Heart left ventricle (tissue), 16 donors: ENCODE measurements around the gene WNT3A. TPM values are rescaled to one million over a fixed set of nuclear protein-coding genes. Genes with fewer than 3 reads are reported as not detected.

Experiments used
- ATAC-seq, 4 donors: fragments of 200-7000 bp; cut with Tn5 transposase; one replicate each; pipeline ENCODE4 v1.9.1; 2020 to 2022; ENCODE audit warnings: moderate library complexity in 4 of 4, mild to moderate bottlenecking in 3 of 4, moderate number of reproducible peaks in 1 of 4
- DNase-seq, 5 donors: peaks; one replicate each; pipeline ENCODE4 v3.0.0-alpha.2; 2020
- H3K27ac ChIP-seq, 12 donors: fragments of 200-600 bp; sonication (generic) in 4 of 12; one replicate each; pipeline versions ENCODE4 v1.5.0 to v1.8.0; 2016 to 2022; ENCODE audit warnings: mild to moderate bottlenecking in 2 of 12
- H3K27me3 ChIP-seq, 9 donors: fragments of 200-600 bp; sonication (generic) in 2 of 9; one replicate each; pipeline versions ENCODE4 v1.5.1 to v1.8.0; 2016 to 2022; ENCODE audit warnings: mild to moderate bottlenecking in 3 of 9
- H3K36me3 ChIP-seq, 9 donors: fragments of 200-600 bp; sonication (generic) in 2 of 9; one replicate each; pipeline versions ENCODE4 v1.5.0 to v1.8.0; 2018 to 2022; ENCODE audit warnings: mild to moderate bottlenecking in 2 of 9
- H3K4me1 ChIP-seq, 12 donors: fragments of 200-600 bp; sonication (generic) in 4 of 12; one replicate each; pipeline versions ENCODE4 v1.5.0 to v1.8.0; 2016 to 2022; ENCODE audit warnings: mild to moderate bottlenecking in 3 of 12
- H3K4me3 ChIP-seq, 12 donors: fragments of 200-600 bp; sonication (generic) in 4 of 12; one replicate each; pipeline versions ENCODE4 v1.5.0 to v1.8.0; 2017 to 2022; ENCODE audit warnings: mild to moderate bottlenecking in 9 of 12, moderate library complexity in 4 of 12
- H3K9me3 ChIP-seq, 12 donors: fragments of 200-600 bp; sonication (generic) in 4 of 12; one replicate each; pipeline versions ENCODE4 v1.5.0 to v1.8.0; 2016 to 2022; ENCODE audit warnings: mild to moderate bottlenecking in 1 of 12
- POLR2A ChIP-seq, 2 donors: fragments of 450-650 bp; IDR thresholded peaks; one replicate each; pipeline ENCODE4 v1.6.1; 2017; ENCODE audit warnings: antibody characterized with exemption in 2 of 2, mild to moderate bottlenecking in 2 of 2, moderate library complexity in 2 of 2
- WGBS, 4 donors: extraction: QIAGEN DNeasy Blood & Tissue Kit in 2 of 4; methylation state at CpG; one replicate each; pipeline versions ENCODE4 v1.1.5 to v1.1.7; 2013 to 2018; 5-methylcytosine and 5-hydroxymethylcytosine counted together
- intact Hi-C, 10 donors: fragments of 100-400 bp; cut with DNase I; formaldehyde crosslinking; loops; one replicate each; pipeline versions ENCODE4 v1.11.1 to v1.14.2; 2022
- polyA plus RNA-seq, 2 donors: library from polyadenylated mRNA; stranded (reverse); fragments of 200-250 nt; gene quantifications; one replicate each; pipeline ENCODE4 v1.2.3, GENCODE V29; 2013
- total RNA-seq, 9 donors: library from RNA; depleted of rRNA in 2 of 9; stranded (reverse); fragments of >200 nt in 2 of 9; fragmentation: NEBNext Ultra II Directional in 3 of 9; extraction: Animal tissue kit (Norgen Biotek cat#: 25700) in 3 of 9; gene quantifications; one replicate each; pipeline versions ENCODE4 v1.1.0 to v1.2.4, GENCODE V29; 2016 to 2023
- TF ChIP-seq, protein P1 (sequence below), 12 donors: fragments of 200-600 bp; sonication (generic) in 4 of 12; IDR thresholded peaks; one replicate each; pipeline versions ENCODE4 v1.5.0 to v1.8.0; 2018 to 2022; ENCODE audit warnings: antibody characterized with exemption in 12 of 12, mild to moderate bottlenecking in 5 of 12
- donor health status: ischemic (EF 13 %, LVEDD 7.1; RV severe dilation, severe dysfunction).
- donor health status: healthy with polysubstance abuse.
- donor health status: DM: no; HTN: yes; CAD: no.
- donor health status: DM: no; HTN: no; CAD: no.
- donor health status: ischemic (EF 25% LVEDD 6.9; RV normal size, moderate dysfunction).
- donor health status: ischemic (EF 25% LVEDD 5.7; RV mildly dilated, moderate dysfunction).
- donor health status: healthy.
- donor health status: DM: yes; HTN: yes; CAD: no.
- donor health status: ischemic (EF 35%, LVEDD 5.7; RV mildly dilated, moderate dysfunction).
- donor health status: nonischemic (EF 11% LVEDD 7.7; RV severe dilation, severe dysfunction).
- donor health status: DM: yes; HTN: yes; CAD: no.
- donor health status: PGD.
- donor health status: ischemic (EF 29% LVEDD 5.4; RV normal size, mild dysfunction).
- donor health status: nonischemic (EF 23%, LVEDD 6.1; RV moderate dilation, normal function).

The WNT3A gene
- total and polyA plus RNA-seq, 11 donors: not detected

DNA sequence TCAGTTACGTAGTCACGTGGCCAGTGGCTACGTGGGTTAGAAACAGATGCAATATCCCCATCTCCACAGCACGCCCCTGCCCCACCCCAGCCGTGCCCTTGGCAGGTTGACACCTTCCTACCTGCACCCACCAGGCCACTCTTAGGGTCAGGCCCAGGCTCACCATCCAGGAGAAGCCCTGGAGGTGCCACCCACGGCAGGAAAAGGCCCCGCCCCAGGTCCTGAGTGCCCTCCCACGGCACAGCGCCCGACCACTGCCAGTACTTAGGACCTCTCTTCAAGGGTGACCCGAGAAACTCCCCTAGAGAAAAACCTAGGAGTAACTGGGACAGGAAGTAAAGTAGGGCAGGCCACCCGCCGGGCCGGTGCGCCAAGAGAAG, 94.8 kb downstream of the WNT3A start:
- Histone ChIP-seq H3K27ac (peak overlapping the region in 7 of 12 donors; percentile 82 to 97 (median 90)), H3K4me3 (peak overlapping the region in 7 of 12 donors; percentile 62 to 99 (median 90)), H3K9me3 (no peaks in the 10 kb centered on the region), H3K4me1 (peaks cover 0 to 45% (median 22%) of the 10 kb centered on the region in 12 donors), H3K27me3 (no peaks in the 10 kb centered on the region), H3K36me3 (peaks cover 0 to 58% (median 52%) of the 10 kb centered on the region in 9 donors)
- intact Hi-C loops: no loop called here
- DNase-seq (no peak), ATAC-seq (no peak)
- TF ChIP-seq POLR2A (IDR thresholded peaks at IDR 0.05): no peak
- TF ChIP-seq, protein P1, sequence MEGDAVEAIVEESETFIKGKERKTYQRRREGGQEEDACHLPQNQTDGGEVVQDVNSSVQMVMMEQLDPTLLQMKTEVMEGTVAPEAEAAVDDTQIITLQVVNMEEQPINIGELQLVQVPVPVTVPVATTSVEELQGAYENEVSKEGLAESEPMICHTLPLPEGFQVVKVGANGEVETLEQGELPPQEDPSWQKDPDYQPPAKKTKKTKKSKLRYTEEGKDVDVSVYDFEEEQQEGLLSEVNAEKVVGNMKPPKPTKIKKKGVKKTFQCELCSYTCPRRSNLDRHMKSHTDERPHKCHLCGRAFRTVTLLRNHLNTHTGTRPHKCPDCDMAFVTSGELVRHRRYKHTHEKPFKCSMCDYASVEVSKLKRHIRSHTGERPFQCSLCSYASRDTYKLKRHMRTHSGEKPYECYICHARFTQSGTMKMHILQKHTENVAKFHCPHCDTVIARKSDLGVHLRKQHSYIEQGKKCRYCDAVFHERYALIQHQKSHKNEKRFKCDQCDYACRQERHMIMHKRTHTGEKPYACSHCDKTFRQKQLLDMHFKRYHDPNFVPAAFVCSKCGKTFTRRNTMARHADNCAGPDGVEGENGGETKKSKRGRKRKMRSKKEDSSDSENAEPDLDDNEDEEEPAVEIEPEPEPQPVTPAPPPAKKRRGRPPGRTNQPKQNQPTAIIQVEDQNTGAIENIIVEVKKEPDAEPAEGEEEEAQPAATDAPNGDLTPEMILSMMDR (IDR thresholded peaks at IDR 0.05): no peak
- 59 to 70% (median 64%) methylated on average over 11 to 15 of the region's 15 CpGs for WGBS, 4 donors

GRCh38 chr1:228101994-228102790, 95.4 kb downstream of the WNT3A start:
- Histone ChIP-seq H3K27me3 (no peaks in the 10 kb centered on the region), H3K4me3 (peak overlapping the region; percentile 62 to 99 (median 92)), H3K27ac (peak overlapping the region in 11 of 12 donors; percentile 82 to 97 (median 89)), H3K9me3 (no peaks in the 10 kb centered on the region), H3K36me3 (peaks cover 0 to 61% (median 53%) of the 10 kb centered on the region in 9 donors), H3K4me1 (peaks cover 0 to 39% (median 22%) of the 10 kb centered on the region in 12 donors)
- ATAC-seq (peak in 2 of 4 donors; percentile 0 to 4), DNase-seq (peak in 1 of 5 donors; percentile 71)
- 0 to 33% (median 15%) methylated on average over 17 to 73 of the region's 73 CpGs for WGBS, 4 donors
- intact Hi-C loops: loop anchor here in 1 of 10 donors (2.0 kb wide), 1 partner anchor 19 kb away; the partner anchor contains the start of gene ARF1
- TF ChIP-seq, protein P1 (IDR thresholded peaks at IDR 0.05): peak in 4 of 12 donors; percentile 11 to 21 (median 14)
- no peak for TF ChIP-seq POLR2A (IDR thresholded peaks at IDR 0.05)

GRCh38 chr1:228102791-228103620, 96.2 kb downstream of the WNT3A start, which contains the start of gene C1orf35:
Gene C1orf35 (minus strand): TSS chr1:228103325. CDS start chr1:228103227, 98 bp downstream.
- ATAC-seq: peak; percentile 85 to 93 (median 88)
- intact Hi-C loops: loop anchor here in 1 of 10 donors (2.0 kb wide), 1 partner anchor 20 kb away; the partner anchor contains the start of gene ARF1
- peak; percentile 92 to 97 (median 94) for DNase-seq
- 0 to 1% (median 0%) methylated on average over 37 to 104 of the region's 104 CpGs for WGBS, 4 donors
- no peaks in the 10 kb centered on the region for H3K27me3 ChIP-seq
- H3K9me3 ChIP-seq: no peaks in the 10 kb centered on the region
- peaks cover 0 to 60% (median 51%) of the 10 kb centered on the region in 9 donors for H3K36me3 ChIP-seq
- H3K4me1 ChIP-seq: peaks cover 0 to 42% (median 25%) of the 10 kb centered on the region in 12 donors
- peak in 1 of 2 donors; percentile 61 for TF ChIP-seq POLR2A (IDR thresholded peaks at IDR 0.05)
- TF ChIP-seq, protein P1 (IDR thresholded peaks at IDR 0.05): no peak
- H3K4me3 ChIP-seq: peak within 1 kb of the TSS; percentile 62 to 99 (median 92)
- peak within 1 kb of the TSS; percentile 55 to 97 (median 89) for H3K27ac ChIP-seq
